ENCODE data around the gene AK5.
"Not testable (repeated sequence)": the region's sequence is repeated elsewhere in the genome, so short reads cannot be mapped to it uniquely, and the experiment has no call there.

AK5 gene

DNA sequence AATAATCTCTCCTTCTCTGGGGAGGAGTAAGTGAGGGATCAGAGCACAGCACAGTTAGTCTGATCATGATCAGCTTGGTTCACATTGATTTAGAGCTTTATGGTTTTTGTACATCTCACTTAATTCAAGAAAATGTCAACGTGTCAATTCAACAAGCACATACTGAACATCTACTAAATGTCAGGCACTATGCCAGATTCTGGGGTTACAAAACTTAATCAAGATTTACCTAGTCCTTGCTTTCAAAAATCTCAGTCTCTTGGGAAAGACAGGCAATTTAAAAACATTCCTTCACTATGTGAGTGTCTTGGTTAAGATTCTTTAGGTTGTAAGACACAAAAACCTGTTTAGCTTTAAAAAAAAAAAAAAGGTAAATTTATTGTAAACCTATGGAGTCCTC is 181.4 kb downstream of the AK5 start:
- no peak for DNase-seq

DNA sequence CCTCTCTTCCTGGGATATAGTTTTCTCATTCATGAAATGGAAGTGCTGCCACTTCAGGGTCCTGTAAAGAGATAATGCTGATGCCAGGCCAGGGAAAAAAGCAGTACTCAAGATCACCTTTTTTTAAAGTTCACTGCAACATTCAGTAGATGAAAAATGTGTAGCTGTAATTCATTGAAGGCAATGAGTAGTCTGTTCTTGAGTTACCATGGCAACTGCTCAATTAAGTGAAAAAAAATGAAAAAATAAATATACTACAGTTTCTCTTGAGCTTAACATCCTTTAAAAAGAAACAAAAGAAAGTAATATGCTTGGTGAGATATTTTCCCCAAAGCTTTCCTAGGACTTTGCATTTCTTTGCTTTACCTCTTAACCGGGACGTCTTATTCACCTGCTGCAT is 183.3 kb downstream of the AK5 start:
- no peak for DNase-seq

DNA sequence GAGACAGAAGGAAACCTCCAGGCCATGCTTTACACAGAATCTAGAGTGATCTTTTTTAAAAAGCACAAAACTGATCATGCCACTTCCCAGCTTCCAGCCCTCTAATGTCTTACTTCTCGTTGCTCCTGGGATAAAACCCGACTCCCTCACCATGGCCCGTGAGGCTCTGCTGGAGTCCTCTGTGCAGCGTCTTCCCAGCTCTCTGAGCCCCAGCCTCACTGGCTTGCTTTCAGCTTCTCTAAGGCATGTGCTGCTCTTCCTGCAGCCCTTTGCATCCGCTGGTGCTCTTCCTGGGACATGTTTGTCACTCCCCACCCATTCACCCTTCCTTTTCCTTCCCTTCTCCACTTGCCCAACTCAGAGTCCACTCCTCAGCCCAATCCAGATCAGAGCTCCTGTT is 184.1 kb downstream of the AK5 start:
- DNase-seq: no peak

DNA sequence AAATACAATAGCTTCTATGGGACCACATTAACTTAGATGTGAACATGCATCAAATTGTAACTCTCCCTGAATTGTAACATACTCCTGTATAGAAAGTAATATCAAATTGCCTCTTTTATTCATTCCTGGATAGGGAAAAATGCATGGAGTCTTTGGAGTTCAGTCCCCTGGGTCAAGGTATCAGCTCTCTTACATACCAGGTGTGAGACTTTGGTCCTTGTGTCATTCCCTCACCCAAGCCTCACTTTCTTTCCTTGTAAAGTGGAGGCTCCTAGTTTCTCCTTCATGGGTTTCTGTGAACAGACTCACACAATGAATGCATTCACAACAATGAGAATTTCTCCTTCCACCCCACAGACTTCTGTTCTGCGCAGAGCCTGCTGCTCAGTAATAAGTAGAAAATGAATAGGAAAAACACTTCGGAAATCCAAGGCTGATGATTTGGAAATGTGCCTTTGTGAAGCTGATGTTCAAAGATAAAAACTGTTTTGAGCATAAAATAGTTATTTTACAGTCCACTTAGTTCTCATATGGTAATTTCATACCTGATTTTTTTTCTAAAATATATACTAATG is 185.3 kb downstream of the AK5 start:
- no peak for DNase-seq

DNA sequence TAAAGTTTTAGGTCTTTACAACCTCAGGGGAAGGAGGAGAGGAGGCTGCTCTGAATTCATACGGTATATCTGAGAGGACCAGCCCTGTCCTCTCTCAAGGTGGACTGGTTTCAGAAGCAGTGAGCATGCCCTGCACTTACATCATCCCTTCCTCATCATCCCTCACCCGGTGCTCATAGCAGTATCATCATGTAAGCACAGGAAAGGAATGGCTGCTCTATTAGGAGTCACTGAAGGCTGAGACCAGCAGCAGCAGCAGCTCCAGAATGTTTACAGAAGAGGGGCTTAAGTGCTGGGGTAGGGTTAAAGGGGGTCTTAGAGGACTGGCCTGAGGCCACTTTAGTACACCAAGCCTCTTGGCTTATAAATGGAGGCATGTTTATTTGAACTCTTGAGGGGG is 185.9 kb downstream of the AK5 start:
- no peak for DNase-seq

DNA sequence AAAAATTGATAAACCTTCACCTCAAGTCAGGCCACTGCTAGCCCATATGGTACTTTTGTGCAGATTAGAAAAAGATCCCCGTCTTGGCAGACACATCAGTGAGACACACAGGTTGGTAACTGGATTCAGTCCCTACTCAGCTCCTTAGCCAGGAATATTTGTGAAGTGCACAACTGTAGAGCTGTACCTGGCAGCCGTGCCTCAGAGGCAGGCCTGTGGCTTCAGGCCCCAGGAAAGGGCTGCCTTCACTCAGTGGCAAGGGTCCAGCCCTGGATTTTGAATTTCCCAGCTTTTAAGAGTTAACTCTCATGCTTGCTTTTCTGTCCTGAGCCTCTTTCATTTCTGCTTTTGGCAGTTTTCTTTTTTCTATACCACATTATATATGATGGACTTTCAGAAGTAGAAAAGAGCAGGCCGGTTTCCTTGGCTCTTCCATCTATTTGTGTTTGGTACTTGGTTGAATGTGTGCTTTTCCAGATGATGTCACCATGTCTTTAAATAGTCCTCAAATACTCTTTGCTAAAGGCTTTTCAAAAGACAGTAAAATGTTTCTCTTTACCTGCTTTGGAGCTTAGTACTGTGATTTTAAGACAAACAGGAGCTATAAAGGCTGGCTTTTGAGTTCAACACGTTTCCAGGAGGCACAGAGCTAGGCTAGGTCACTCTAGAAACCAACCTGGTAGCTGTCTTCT is 186.6 kb downstream of the AK5 start:
- DNase-seq: no peak

DNA sequence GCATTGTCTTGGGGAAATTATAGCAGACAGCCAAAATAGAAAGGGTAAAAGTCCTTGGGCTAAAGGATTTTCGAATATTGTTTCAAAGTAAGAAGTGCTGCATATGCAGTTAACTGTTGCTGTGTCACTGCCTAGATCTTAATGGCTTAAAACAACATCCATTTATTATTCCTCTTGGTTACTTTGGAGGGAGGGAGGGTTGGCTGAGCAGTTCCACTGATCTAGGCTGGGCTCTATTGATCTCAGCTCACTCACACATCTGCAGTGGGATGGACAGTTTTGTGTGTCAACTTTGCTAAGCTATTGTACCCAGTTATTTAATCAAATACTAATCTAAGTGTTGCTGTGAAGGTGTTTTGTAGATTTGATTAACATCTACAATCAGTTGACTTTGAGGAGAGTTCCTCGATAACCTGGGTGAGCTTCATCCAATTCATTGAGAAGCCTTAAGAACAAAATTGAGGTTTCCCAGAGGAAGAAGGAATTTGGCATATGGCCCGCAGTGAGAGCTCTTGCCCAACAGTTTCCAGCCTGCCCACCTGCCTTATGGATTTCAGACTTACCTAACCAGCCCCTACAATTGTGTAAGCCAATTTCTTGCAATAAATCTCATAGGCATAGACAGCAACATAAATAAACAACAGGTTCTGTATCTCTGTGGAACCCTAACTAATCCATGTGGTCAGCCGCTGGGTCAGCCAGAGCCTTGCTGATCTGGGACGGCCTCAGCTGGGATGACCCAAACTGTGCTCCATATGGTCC is 187.3 kb downstream of the AK5 start:
- no peak for DNase-seq

DNA sequence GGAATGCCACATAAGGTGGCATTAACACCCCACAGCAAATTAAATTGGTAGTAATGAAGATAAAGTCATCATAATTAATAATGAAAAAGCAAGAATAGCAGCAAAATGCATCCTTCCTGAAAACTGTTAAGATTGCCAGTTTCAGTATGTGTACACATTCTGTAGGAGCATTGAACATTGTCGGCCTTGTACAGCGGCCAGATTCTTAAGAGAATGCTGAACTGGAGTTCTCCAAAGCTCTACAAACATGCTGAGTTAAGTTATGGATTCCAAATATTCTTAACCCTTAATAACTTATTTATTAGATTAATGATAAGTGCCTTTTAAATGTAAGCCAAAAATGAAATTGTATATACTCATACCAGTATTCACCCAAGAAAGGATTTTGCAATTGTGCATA is 189.9 kb downstream of the AK5 start:
- no peak for DNase-seq

DNA sequence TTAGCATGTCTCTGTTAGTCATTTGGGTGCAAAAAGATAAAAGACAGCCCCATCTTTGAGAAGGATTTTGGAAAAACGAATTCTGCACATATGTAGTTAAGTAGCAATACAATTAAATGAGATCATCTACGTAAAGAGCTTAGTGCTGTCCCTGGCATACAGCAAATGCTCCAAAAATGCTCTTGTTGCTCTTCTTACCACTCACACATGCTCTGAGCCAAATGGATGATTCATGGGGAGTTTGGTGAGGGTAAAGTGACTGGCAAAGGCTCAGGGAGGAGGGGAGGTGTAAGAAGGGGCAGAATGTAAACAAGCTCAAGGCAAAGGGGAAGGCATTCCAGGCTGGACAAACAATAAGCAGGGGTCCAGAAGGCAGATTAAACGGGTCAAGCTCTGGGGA is 191.9 kb downstream of the AK5 start:
- no peak for DNase-seq

DNA sequence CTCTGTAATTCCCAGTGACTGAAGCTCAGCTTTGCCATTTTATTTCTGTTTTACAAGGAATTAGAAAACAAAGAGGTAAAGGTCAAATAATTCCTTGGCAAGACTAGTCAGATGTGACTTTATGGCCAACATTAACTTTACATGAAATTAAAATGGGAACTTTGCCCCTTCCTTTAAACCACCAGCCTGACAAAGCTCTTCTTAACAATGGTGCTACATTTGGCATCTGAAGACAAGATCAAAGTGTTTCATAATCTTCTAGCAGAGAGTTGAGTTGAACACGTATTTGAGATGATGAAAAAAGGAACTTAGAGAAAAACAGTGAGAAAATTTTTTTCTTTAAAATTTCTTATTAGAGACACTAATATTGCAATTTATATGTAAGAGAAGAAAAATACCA is 193.8 kb downstream of the AK5 start:
- no peak for DNase-seq

DNA sequence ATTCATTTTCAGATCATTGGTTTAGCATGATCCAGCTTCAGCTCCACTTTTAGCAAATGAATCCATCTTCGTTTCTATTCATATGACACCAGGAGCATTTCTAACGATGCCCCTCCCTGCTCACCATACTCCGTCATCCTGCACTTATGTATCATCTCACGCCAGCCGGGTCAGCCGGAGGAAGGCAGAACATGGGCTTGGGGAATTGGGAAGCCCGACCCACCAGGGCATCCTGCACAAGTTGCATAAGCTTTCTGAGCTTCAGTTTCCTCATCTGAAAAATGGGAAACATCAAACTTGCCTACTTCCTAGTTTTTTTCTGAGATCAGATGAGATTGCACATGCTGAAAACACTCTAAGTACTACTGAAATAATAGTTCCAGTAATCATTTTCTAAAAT is 194.7 kb downstream of the AK5 start:
- no peak for DNase-seq

DNA sequence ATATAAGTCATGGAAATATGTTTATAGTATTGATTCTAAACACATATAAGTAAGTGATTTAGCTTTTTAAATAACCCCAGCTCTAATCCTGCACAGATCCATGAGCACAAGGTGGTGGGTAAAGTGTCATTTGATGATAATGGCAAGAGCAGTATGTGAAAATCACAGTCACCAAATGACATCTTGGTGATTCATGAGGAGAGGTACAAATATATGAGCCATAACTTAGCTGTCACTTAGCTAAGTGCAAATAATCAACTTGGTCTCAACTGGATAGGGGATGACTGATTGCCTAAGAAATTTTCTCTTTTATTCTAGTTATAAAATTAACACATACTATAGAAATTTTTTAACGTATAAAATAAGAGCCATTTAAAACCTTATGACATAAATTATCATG is 202.5 kb downstream of the AK5 start:
- no peak for DNase-seq

DNA sequence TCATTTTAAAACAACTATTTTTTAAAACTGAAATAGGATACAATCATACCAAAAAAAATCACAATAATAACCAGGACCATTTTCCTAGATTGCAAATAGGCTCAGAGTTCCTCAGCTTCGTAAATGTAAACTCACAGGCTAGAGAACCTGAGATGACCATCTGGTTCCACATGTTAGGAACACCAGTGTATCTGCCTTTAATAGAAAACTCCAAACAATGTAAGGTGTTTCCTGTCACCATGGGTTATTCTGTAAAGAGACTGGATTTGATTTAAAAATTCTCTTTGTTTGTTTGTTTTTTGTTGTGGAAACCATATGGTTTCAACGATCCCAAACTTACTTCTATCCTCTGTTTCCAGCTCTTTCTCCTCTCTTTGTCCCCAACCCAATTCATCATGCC is 203.1 kb downstream of the AK5 start:
- DNase-seq: no peak

DNA sequence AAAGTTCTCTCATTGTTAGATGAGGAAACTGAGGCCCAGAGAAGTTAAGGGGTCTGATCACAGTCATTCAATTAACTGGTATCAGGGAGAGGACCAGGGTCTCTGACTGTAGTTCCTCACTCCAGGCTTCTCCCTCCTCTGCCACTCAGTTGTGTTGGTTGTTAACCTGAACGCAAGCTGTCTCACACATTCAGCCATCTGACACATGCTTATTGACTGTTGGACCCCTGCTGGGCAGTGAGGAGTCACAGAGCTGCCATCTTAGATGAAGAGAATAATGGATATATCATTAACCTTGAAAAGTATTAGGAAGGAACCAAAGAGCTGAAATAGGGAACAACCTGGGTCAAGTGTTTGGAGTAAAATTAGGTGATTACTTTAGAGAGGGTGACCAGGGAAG is 205.8 kb downstream of the AK5 start:
- DNase-seq: no peak

DNA sequence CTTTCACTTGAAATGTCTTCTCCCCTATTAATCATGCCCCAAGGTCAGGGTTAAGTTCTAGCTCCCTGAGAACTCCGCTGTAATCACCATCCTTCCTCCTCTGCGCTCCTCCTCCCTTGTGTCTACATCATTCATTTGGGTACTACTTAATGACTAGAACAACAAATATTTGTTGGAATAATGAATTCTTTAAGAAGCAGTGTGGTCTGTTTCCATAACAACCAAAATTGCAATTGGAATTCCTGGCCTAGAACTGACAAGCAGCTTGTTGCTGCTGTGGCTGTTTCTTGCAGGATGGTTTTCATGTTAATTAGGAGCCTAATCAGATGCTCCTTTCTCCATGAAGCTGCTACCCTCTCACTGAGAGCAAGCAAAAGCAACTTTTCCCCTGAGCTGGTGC is 208.1 kb downstream of the AK5 start:
- DNase-seq: no peak

DNA sequence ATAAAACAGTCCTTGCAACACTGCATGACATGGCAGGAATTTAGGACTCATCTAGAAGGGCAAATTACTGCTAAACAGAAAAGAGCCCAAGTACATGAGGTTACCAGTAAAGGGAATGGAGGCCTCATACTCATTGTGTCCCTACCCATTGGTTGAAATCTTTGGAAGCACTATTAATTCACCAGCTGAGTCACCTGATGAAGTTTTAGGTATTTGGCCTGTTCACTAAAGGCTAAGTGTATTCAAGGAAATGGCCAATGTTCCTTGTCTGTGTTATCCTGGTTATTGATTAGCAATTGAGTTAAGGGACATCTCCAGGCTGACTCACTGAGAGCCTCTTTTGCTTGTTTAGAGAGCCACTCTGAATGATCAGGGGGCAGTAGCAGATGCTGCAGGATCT is 212.2 kb downstream of the AK5 start:
- DNase-seq: no peak

DNA sequence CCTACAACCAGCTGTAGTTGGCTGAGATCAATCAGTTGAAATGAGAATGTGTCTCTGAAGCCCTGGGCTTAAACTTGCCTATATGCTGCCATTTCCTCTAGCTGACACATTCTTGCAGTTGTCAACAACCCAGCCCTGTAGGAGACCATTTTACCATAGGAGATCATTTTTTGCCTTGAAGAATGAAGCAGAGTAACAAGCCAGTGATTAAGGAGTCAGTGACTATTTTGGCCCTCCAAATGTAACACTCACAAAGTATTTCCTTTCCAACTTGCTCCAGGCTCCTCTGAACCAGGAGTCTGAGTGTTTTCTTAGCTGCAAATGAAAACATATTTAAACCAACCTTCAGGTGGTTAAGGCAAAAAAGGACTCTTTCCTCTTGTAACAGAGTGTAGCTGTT is 217.1 kb downstream of the AK5 start:
- DNase-seq: no peak

DNA sequence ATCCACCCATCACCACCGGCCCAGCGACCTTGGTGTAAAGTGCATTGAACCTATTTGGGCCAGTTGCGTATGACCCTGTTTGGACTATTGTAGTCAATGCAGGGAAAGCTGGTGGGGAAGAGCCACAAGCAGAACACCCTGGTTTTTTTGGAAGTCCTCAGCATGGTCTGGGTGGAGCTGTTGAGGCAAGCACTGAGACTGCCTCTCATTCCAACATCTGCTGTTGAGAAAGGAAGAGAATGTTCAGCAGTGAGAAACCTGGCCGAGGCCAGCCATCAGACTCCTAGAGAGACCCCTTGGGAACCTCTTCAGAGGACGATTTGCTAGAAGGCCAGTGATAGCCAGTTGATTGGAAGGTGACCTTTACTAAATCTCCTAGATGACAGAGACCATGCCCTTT is 217.6 kb downstream of the AK5 start:
- DNase-seq: no peak

DNA sequence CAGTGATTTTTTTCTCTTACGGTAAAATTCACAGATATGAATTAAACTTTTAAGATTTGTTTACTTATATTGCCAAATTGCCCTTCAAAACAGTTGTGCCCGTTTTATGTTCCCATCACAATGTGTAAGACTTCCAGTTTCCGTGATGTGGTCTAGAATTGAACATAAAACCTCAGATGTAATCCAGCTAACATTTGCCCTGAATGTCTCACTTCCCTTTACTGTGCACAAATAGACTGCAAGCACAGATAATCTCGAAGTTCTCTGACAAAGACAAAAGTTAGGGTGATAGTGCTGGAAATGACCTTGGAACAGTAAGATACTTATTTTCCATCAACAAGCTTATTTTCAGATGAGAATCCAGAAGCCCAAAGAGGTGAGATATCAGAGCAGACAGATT is 223.2 kb downstream of the AK5 start:
- no peak for DNase-seq

DNA sequence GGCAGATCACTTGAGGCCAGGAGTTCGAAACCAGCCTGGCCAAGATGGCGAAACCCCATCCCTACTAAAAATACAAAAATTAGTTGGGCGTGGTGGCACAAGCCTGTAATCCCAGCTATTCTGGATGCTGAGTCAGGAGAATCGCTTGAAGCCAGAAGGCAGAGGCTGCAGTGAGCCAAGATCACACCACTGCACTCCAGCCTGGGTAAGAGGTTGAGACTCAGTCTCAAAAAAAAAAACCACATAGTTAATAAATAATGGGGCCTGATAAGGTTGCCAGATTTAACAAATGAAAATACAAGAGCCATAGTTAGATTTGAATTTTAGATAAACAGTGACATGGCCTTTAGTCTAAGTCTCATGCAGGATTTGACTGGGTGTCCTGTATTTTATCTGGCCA is 225.0 kb downstream of the AK5 start:
- DNase-seq: no peak

DNA sequence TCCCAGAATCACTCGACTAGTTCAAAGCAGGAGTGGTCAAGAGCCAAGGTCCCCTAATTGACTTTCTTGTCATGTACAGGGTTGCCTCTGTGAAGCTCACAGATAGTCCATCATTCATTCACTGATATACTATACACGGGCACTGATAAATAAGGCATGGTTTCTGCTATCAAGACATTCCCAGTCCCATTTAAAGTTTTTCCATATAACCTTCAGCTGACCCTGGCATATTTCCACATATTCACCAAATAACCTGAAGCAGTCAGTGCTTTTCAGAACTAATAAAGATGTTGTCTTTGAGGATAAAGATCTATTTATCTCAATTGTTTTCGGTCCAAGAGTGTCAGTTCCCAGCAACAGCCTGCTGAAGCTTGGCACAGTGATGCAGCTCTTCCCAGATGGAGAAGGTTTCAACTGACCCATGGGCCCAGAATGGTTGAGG is 227.3 kb downstream of the AK5 start:
- no peak for DNase-seq

DNA sequence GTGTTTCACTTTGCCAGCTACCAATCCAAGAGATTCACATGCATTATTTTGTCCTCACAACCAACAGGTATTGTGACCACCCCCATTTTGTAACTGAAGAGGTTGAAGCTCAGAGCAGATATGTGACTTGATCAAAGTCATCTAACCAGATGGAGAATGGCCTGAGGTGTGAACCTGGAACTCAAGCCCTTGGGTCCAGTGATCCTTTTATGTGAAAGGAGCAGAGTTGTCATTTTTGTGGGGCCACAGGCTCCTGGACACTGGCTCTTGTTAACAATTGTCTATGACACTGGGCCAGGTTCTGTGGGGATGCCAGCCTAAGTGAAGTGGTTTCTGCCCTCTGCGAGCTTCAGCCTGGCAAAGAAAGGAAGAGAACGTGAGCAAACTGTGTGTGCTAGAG is 228.1 kb downstream of the AK5 start:
- no peak for DNase-seq

DNA sequence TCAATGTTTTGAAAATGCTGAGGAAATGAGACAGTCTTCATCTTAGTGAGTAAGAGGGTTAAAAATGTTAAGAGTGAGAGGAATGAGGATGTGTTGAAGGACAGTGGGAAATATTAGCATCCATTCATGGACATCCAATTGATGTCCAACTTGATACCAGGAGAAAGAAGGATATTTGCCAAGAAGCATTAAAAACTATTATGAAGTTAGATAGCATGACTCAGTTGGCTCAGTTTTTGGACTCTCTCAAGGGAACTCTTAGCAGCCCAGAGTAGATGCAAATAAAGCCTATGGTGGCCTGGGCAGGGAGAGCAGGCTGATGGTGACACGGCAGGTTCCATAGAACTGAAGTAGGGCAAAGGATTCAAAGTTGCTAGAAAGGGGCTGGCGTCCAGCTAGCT is 229.6 kb downstream of the AK5 start:
- no peak for DNase-seq

DNA sequence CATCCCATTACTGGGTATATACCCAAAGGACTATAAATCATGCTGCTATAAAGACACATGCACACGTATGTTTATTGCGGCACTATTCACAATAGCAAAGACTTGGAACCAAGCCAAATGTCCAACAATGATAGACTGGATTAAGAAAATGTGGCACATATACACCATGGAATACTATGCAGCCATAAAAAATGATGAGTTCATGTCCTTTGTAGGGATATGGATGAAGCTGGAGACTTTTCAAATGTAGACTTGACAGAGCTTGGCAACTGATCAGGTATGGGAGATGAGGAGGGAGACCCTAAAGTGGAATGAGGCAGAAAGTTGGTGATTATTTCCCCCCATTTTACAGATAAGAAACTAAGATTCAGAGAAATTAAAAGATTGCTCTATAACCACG is 230.8 kb downstream of the AK5 start:
- DNase-seq: not testable (repeated sequence)
